Stimulated activated CD4-positive, alpha-beta T cell treated with anti-CD3 and anti-CD28 coated beads, Interleukin-12 subunit alpha, Interleukin-12 subunit beta, amount 100 ng/mL, for 24 hours (primary cell): Measurements from ENCODE around the gene FNDC3A.
"Not testable (repeated sequence)": the region's sequence is repeated elsewhere in the genome, so short reads cannot be mapped to it uniquely, and the experiment has no call there.

Experiments used
- DNase-seq, 2 experiments: peaks; one replicate each; pipeline ENCODE4 v3.0.0-alpha.2; 2020; ENCODE audit warnings: low read depth in 2 of 2

FNDC3A gene

DNA sequence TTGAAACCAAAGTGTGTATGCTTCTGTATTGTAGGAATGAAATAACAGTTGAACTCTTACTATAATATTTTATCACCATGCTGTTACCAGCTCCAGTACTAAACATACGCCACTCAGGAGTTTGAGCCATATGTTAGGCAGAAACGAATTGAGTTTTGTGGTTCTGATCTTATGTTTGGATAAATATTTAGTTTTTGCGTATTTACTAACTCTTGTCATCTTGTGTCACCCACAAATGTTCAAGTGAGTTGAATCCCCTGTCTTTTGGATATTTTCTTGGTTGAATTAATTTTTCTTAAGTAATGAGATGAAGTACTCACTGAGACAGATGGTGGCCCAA is 1.5 kb downstream of the FNDC3A start:
- no peak for DNase-seq

DNA sequence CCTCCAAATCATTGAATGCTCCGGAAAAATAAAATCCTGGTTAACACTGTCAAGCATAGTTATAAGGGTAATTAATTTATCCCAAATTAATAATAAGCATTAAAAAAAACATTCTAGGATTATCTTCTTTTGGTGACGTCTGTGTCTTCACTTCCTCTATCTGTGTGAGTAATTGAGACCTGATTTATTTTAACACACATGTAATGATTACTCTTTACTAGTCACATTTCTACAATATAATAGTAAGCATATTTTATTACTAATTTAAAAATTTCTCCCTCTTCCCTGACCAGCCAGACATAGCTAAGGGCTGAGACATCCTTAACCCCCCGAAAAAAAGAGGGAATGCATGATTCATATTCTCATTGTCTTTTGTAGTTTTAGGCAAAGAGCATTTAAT is 2.3 kb downstream of the FNDC3A start:
- no peak for DNase-seq

DNA sequence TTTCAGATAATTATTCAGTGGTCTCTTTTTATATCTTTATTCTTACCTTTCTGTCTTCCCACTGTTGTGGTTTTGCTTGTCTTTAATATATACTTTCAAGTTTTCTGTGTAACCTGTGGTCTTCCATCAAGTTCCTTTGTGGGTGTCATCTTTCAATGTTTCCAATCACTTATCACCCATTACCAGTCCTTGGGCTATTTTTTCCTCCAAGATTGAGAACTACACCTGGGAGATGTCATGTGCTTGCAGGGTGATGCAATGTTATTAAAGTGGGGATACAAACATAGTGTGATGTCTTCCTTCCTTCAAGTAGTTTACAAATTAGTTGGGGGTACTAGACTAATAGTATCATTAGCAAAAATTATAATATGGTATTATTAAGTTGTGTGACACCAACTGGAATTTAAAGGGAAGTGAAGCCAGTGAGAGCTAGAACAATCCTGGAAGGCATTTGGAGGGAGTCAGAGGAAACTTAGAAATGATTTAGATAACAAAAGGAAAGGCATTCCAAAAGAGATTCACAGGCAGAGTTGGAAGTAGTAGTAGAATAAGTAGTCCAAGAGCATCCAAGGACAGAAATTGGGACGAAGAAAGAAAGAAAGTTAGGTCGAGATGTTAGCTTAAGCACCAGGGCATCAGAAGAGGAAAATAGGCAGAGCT is 3.4 kb downstream of the FNDC3A start:
- DNase-seq, result no peak

DNA sequence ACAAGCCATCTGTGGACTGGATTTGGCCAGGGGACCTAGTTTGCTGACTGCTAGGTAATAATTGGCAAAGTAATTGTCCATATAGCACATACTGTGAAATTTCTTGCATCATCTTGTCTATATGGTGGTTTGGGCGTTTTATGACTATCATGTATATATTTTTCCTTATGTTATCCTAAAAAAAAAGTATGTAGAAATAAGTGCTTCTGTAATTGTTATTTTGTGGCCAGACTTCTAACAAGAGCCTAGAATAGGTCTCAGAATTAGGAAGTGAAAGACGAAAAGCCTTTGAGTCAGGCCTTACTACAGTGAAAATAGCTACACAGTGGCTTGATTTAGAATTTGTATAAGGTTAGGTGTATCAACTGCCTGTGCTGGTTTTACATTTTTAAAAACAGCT is 4.2 kb downstream of the FNDC3A start:
- DNase-seq, result no peak

DNA sequence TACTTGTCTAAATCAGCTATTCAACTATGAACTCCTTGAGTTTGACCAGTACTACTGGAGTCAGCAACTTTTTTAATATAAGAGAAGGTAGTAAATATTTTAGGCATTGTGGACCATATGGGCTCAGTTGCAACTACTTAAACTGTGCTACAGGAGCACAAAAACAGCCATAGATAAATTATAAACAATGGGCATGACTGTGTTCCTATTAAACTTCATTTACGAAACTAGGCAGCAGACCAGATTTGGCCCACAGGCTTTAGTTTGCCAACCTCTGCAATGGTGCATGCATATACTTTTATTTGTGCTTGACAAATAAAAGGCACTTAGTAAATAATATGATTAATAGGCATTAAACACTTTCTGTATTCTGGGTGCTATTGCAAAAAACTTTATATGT is 7.6 kb downstream of the FNDC3A start:
- no peak for DNase-seq

DNA sequence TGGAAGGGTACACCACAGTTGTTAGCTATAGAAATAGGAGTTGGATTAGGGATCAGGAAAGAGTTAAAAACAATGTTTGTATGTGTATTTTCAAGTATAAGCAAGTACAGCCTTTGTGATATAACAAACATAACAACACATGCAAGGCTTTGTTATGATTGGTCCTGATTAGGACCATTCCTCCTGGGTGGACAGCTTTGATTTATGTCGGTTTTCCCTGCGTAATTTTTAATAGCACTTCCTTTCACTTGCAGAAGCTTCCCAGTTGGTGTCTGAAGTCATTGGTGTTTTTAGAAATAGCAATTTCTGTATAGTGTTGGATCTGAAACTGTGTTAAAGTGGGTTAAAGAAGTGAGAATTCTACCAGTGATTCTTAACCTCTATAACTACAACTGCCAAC is 10.0 kb downstream of the FNDC3A start:
- no peak for DNase-seq

DNA sequence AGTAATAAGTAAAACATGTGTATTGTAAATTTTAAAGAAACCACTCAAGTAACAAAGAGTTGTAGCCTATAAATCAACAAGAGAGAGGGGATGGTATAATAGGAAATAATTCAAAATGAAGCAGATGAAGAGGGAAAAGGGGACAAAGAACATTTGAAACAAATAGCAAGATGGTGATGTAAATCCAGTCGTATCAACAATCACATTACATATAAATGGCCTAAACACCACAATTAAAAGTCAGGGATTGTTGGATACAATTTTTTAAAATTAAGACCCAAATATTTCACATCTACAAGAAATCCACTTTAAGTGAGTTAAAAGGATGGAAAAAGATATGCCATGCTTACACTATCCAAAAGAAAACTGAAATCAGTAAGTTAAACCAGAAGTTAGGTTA is 15.2 kb downstream of the FNDC3A start:
- DNase-seq, result no peak

DNA sequence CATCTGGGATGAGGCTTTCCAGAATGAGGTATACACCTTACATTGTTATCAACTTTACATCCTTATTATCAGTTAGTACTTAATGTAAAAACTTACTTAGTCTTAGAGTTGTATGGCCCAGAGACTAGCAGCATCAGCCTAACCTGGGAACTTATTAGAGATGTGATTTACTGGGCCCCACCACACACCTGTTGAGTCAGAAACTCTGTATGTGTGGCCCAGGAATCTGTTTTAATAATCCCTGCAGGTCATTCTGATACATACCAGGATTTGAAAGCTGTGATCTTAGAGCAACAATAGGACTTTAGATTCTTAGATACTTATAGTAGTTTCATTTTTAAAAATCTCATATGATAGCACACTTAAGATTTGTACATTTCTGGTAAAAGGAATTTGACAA is 17.4 kb downstream of the FNDC3A start:
- no peak for DNase-seq

DNA sequence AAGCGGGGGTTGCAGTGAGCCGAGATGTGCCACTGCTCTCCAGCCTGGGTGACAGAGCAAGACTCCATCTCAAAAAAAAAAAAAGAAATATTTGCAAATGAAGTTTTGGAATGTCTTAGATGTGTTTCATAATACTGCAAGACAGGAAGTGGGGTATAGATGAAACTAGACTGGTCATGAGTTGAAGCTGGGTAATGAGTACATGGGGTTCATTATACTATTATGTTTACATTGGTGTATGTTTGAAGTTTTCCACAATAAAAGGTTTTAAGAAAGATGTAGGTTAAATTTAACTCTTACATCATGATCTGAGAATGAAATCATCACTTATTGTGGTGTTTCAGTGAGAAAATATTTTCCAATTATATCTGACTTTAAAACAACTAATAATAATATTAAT is 19.0 kb downstream of the FNDC3A start:
- DNase-seq, result no peak

DNA sequence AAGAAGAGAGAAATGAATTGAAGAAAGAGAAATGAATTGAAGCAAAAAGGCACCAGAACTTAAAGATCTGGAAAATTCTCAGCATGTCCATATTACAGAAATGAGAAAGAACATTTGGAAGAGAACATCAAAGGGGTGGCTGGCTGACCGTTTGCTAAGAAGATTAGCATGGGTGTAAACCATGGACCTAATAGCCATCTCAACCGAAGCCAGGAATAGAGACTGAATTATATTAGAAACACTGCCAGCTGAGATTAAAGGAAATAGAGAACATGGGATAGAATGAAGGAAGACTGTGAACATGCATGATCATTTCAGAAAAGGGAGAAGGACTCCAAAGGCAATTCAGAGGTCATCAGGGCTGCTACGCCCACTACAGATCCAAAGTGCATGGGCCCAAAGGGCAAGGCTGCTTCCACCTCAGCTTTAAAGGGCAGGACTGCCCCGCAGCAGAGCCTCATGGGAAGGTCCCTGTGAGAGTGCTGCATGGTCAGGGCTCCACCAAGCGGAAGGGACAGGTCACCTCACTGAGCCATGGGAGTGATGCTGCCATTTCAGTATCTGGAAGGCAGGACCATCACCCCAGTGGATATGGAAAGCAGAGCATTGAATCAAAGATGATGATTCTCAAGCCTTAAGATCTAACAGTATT is 23.1 kb downstream of the FNDC3A start:
- no peak for DNase-seq

DNA sequence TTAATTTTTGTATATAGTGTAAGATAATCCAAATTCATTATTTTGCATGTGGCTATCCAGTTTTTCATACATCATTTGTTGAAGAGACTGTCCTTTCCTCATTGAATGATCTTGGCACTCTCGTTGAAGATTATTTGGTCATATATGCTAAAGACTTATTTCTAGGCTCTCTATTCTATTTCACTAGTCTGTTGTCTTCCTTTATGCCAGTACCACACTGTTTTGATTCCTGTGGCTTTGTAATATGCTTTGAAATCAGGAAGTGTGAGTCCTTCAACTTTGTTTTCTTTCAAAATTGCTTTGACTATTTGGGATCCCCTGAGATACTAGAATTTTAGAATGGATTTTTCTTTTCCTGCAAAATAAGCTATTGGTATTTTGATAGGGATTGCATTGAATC is 24.5 kb downstream of the FNDC3A start:
- no peak for DNase-seq

DNA sequence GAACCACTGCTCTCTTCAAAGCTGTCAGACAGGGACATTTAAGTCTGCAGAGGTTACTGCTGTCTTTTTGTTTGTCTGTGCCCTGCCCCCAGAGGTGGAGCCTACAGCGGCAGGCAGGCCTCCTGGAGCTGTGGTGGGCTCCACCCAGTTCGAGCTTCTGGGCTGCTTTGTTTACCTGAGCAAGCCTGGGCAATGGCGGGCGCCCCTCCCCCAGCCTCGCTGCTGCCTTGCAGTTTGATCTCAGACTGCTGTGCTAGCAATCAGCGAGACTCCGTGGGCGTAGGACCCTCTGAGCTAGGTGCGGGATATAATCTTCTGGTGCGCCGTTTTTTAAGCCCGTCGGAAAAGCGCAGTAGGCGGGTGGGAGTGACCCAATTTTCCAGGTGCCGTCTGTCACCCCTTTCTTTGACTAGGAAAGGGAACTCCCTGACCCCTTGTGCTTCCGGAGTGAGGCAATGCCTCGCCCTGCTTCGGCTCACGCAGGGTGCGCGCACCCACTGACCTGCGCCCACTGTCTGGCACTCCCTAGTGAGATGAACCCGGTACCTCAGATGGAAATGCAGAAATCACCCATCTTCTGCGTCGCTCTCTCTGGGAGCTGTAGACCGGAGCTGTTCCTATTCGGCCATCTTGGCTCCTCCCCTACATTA is 43.4 kb downstream of the FNDC3A start:
- DNase-seq, result not testable (repeated sequence)

DNA sequence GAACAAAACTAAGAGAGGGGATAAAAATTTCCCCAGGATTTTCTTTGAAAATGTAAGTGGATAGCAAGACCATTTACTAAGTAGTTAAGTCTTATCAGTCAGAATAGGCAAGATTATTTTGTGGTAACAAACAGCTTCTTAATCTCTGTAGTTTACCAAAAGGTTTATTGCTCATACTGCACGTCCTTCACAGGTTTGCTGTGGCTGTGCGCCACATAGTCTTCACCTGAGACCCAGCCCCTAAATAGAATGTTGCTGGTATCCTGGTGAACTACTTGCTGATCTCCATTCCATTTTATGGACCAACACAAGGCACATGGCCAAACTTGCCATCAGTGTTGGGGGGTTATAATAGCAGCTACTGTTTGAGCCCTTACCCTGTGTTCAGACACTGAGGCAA is 44.6 kb downstream of the FNDC3A start:
- no peak for DNase-seq

DNA sequence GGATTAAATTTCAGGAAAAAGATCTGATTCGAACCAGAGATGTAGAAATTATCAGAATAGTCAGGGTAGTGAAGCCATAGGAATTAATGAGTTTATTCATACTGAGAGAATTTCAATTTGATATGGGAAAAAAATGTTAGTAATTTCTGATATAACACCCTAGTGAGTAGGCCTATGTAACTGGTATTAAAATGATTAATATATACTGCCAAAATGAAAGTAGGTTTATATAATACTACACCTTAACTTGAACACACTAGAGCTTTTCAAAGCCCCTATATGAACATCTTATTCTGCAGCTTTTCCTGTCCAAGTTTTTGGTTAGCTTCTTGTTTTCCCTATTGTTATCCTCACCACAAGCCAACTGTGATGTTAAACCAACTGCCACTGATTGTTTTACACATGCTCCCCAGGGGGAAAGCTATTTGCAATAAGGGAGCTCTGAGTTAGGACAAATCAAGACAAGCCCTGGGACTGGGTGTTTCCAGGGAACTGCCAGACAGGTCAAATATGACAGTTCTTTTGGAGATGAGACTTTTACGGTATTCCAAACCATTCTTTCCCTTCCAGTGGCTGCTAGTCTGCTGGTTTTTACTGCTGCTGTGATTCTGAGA is 45.3 kb downstream of the FNDC3A start:
- no peak for DNase-seq

DNA sequence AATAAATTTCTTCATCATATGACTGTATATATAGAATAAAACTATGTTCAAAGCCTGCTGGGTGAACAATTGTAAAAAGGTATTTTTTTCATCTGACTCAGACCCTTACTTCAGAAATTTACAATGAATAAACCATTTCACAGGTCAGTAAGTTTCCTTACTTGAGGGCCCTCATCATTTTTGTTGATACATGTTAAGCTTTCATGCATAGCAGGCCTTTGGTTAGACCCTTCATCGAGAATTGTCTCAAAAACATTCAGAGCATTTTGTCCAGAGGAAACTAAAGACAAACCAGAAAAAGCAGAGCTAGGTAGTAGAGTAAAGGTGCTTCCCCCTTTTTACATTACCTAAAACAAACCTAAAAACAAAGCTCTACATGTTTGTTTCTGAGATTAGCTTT is 46.2 kb downstream of the FNDC3A start:
- no peak for DNase-seq

DNA sequence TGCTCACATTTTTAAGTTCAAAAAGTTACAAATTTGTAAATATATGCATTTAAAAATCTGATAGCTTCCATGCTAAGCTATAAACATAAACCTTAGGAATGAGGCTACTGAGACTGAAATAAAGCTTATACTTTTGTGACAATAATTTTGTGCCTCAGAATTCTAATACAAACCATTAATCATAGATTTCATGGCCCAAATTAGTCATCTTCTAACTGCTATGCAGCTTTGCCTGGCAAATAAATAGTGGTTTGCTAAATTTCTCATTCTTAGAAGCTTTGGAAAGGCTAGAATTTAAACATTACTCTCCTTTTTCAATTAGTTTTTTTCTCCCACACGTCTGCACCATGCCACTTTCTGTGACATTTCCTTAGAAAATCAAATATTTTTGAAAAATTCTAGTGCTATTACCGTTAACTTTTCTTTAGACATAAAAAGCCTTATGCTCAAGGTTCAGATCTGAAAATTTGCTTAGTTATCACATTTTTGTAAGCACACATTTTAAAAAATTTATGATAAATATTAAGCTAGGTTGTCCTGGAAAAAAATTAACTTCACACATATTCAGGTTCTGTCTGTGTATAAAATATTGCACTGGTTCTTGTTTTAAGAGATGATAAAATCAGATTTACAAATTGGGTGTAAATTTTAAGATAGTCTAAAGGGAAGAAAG is 46.9 kb downstream of the FNDC3A start:
- no peak for DNase-seq

DNA sequence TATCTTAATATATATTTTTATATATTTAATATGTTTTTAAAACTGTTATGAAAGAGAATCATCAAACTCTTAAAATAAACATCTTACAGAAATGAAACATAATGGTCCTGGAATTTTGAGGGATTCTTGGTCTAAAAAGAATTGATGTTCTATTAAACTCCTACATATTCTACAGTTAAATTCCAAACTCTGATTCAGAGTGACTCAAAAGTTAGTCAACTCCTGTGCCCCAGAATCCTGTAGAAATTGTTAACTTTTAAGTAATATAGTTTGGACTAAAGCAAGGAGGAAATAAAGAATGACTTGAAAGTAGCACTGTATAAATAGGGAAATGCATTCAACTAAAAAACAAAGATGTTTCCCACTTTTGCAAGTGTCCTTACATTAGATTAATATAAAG is 47.7 kb downstream of the FNDC3A start:
- no peak for DNase-seq

DNA sequence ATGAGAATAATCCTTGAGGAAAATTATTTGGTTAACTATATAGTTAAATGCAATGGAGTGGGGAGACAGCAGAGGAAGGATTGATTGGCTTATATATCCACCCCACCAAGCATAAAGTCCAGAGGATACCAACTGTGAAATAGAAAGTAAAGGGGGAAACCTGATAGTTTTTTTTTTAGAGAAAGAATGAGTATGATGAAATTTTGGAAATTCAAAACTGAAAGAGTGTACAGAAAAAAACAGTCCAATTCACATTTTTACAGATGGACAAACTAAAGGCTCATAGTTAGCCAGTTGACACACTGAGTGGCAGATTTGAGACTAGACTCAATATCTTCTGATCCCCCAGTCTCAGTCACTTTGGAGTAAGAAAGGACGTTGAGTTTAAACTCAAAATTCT is 51.1 kb downstream of the FNDC3A start:
- no peak for DNase-seq

DNA sequence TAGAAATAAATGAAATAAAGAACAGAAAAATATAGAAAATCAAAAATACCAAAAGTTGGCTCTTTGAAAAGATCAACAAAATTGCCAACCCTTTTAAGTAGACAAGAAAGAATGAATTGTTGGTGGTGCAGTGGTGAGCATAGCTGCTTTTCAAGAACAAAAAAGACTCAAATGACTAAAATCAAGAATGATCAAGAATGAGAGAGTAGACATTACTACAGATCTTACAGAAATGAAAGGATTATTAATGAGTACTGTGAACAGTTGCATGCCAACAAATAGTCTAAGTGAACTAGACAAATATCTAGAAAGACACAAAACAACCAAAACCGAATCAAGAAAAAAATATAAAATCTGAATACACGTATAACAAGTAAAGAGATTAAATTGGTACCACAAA is 53.9 kb downstream of the FNDC3A start:
- no peak for DNase-seq

DNA sequence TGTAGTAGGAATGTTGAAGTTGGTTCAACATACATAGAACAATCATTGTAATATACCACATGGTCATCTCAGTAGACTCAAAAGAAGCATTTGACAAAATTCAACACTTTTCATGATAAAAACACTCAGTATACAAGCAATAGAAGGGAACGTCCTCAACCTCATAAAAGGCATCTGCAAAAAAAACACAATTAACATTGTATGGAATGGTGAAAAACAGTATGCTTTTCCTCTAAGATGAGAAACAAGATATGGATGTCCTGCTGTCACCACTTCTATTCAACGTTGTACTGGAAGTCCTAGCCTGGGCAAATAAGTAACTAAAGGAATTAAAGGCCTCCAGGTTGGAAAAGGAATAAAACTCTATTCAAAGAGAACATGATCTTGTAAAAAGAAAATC is 54.5 kb downstream of the FNDC3A start:
- no peak for DNase-seq

DNA sequence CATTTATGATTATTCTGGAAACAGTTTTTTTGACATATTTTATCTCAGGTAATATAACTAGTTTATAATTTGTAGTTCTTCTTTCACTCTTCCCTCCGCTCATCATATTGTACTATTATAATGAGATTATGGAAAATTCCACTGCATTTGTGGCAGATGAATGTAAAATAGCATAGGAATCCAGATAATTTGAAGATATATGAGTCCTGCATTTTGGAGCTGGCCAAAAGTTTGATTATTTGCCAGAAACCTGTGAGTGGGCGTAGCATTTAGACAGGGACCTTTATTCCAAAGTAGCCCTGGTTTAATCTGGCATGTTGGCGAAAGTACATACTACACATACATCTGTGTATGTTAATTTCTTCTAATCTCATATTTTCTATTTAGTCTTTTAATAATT is 65.2 kb downstream of the FNDC3A start:
- DNase-seq, result no peak

DNA sequence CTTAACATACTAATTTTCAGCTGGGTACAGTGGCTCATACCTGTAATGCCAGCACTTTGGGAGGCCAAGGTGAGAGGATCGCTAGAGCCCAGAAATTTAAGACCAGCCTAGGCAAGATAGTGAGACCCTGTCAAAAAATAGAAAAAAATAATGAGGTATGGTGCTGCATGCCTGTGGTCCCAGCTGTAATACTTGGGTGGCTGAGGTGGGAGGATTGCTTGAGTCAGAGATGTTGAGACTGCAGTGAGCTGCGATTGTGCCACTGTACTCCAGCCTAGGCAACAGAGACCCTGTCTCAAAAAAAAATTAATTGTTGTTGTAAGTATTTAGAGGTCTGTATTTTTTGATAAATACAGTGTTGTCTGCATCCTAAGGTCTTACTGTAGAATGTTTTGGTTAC is 66.8 kb downstream of the FNDC3A start:
- no peak for DNase-seq

DNA sequence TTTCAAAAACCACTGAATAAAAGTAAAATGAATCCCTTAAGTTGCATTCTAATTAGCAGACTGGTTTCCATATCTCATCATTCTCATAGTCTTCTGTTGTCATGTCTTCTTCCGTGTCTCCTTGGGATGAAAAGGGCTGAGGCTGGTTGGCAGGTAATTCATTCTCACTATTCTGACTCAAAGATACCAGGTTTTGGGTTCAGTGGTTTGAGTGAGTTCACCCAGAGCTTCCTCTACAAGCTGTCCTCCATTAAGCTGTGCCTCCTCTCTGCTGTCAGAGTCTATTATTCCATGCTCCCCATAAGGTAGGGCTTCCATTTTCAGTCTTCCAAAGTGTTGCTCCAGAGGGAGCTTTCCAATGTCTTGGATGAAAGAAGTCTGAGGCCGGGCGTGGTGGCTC is 68.3 kb downstream of the FNDC3A start:
- no peak for DNase-seq
